HG02623 (cell line): ENCODE results near the gene SLC26A1.
"Not testable (repeated sequence)": the region's sequence is repeated elsewhere in the genome, so short reads cannot be mapped to it uniquely, and the experiment has no call there.

Source experiments
- ATAC-seq: cut with Tn5 transposase; IDR thresholded peaks from one replicate; pipeline ENCODE4 v1.9.1; 2021; ENCODE audit warnings: moderate library complexity; ENCODE audit not compliant: unreplicated experiment

Gene SLC26A1

DNA sequence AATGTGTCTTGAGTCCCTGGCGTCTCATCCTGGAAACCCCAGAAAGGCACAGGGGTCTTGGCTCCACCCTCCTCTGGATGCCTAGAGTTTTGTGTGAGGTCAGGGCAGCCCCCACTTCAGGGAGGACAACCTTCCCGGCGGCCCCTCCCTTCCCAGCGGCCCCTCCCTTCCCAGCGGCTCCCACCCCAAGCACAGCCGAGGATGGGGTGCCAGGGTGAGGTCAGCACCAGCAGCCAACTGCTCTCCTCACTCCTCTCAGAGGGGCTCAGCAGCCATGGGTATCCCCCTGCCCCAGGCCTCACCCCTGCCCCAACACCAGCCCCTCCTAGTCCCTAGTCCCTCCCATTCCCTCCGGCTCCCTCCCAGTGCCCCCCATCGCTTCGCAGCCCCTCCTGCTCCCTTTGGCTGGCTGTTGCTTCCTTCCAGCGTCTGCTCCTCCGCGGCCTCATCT, 37.2 kb downstream of the SLC26A1 start:
- no peak for ATAC-seq

DNA sequence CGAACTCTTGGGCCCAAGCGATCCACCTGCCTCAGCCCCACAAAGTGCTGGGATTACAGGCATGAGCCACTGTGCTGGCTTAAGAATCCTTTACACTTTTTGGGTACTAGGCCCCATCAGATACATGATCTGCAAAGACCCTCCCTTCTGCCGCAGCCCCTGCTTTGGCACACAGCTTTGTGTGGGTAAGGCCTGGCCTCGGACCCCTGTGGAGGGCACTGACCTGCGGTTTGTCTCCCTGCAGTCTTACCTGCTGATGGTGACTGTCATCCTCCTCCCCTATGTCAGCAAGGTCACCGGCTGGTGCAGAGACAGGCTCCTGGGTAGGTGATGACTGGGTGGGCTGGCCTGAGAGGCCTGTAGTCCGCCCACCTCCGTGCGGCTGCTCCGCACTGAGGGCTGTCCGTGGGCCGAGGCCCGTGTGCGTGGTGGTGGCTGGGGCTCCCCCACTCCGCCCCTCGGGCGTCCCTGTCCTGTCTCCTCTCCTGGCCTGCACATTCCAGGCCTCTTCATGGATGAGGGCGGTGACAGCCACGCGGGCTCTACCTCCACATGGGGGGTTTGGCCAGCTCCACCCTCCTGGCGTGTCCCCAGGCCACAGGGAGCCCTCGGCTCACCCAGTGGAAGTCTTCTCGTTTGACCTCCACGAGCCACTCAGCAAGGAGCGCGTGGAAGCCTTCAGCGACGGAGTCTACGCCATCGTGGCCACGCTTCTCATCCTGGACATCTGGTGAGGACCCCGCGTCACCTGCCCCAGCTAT, 37.9 kb downstream of the SLC26A1 start:
- ATAC-seq: no peak

DNA sequence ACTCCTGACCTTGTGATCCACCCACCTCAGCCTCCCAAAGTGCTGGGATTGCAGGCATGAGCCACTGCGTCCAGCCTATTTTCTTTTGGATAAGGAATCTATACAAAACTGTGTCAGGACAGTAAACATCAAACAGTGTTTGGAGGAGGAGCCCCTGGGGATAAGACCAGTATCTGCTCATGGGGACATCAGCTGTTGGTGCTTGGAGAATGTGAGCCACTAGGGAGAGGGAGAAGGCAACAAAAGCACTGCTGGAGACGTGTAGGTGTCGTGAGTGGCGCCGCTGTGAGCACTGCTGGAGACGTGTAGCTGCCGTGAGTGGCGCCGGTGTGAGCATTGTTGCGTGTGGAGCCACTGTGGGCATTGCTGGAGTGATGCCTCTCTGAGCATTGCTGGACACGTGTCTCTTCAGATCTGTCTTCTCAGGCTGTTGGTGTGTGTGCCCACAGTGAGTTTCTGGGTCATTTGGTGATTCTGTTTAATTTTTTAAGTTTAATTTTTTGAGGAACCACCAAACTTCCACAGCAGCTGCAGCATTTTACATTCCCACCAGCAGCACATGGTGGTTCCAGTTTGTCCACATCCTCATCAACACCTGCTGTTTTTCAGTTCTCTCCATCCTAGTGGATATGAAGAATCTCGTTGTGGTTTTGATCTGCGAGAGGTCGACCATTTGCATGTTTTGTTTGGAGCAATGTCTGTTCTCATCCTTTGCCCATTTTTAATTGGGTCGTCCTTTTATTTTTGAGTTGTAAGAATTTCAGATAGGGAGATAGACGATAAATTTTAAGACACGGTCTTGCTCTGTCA, 38.8 kb downstream of the SLC26A1 start:
- no peak for ATAC-seq

DNA sequence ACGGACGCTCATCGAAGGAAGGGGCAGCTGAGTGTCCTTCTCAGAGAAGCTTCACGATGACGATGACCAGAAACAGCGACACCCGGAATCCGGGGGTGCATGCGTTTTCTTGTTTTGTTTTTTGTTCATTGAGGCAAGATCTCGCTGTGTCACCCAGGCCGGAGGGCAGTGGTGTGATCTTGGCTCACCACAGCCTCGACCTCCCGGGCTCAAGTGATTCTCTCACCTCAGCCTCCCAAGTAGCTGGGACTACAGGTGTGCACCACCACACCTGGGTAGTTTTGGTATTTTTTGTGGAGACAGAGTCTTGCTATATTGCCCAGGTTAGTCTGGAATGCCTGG, 39.7 kb downstream of the SLC26A1 start:
- ATAC-seq: no peak

DNA sequence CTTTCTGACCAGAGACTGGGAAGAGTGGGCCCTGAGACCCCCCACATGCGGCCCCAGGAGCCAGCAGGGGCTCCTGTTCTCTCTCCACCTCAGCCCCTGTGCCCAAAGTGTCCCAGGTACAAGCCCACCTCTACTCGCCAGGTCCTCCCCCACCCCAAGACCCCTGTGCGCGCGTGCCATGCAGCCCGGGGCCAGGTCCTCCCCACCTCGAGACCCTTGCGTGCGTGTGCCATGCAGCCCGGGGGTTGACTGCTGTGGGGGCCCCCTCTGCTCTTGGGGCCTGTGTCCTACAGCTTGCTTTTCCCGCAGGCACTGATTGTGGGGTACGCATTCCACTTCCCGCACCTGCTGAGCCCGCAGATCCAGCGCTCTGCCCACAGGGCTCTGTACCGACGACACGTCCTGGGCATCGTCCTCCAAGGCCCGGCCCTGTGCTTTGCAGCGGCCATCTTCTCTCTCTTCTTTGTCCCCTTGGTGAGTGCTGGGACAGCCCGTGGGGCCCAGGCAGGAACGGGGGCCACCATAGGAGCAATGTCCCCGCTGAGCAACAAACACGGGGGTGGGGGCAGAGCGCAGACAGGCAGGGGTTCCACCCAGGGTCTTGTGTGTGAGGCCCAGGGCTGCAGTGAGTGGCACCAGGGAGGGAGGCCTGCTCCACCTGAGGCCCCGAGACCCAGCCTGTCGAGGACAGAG, 40.2 kb downstream of the SLC26A1 start:
- ATAC-seq: no peak

DNA sequence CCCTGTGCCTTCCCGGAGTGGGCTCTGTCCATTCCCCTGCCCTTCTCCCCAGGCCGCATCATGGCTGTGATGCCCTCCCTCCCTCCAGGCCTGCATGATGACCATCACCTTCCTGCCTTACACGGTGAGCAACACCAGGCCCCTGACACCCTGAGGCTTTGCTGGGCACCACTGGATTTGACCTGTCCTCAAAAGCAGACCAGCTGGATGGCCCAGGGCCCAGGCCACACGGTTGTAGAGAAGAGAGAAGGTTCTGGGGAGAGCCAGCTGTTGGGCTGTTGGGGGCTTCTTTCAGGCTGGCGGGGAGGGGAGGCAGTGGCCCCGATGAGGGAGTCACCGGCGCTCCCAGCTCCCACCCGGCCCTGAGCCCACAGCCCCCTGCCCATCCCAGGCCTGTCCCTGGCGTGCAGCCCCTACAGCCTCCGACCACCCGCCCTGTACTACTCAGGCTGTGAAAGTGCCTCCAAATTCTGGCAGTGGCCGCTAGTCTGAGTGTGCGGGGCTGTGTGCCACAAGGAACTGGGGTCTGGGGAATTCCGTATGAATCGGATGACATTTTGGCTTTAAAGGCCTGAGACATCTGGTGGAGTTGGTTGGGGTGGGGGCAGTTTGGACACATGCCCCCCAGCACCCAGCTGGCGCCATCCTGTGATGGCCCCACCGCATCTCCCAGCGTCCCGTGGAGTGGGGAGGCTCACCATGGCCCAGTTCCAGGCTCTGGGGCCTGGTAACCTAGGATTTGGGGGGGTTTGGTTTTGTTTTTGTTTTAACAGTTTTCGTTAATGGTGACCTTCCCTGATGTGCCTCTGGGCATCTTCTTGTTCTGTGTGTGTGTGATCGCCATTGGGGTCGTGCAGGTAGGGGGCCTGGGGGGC, 41.4 kb downstream of the SLC26A1 start:
- ATAC-seq: no peak

DNA sequence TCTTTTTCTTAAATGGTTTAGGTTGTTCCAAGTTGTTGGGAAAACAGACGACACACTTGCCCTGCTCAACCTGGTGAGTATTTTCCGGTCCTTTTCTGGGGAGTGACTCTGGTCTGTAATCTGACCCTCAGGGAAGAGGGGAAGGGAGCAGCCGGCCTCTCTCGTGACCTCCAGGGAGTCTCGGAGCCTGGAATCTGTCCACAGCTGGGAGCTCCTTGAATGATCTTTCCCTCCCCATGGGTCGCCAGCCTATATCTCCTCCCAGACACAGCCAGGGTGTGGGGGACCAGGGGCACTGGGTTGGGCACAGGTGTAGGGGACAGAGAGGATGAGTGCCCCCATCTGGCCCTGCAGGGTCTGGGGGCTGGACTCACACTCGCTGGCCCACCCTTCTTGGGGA, 42.0 kb downstream of the SLC26A1 start:
- ATAC-seq: no peak

DNA sequence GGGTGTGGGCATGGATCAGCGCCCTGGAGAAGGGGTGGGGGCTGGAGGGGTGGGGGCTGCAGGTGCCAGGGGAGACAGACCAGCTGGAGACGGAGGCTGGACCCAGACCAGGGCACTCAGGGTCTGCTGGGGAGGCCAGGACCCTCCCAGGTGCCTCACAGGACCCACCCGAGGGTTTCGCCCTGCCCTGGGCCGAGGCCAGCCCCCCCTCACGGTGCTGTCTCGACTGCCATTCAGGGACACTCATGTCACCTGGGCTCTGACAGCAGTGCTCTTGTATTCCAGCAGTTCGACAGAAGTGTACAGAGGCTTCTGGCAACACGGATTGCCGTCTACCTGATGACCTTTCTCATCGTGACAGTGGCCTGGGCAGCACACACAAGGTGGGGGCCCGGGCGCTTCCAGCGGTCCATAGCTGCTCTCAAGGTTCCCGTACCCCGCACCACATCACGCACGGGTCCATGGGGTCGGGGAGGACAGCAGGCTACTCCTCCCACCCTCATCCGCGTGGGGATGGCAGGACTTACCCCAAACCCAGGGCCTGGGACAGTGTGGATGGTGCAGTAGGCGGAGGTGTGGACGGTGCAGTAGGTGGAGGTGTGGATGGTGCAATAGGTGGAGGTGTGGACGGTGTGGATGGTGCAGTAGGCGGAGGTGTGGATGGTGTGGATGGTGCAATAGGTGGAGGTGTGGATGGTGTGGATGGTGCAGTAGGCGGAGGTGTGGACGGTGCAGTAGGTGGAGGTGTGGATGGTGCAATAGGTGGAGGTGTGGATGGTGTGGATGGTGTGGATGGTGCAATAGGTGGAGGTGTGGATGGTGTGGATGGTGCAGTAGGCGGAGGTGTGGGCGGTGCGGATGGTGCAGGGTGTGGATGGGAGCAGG, 42.8 kb downstream of the SLC26A1 start:
- no peak for ATAC-seq

DNA sequence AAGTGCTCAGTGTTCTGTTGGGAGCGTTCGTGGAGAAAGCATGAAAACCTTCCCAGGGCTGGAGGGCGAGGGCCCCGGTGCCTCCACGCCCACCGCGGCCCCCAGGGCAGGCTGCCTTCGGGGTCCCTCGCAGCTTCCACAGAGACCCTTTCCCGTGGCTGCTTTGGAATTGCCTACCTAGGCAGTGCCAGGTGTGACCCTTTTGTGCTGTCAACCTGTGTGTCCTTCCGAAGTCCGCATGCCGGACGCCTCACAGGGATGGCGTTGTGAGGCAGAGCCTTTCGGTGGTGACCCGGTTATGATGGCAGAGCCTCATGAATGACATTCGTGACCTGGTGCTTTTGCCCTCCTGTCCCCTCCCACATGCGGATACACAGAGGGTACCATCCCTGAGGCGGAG, 43.5 kb downstream of the SLC26A1 start:
- no peak for ATAC-seq

DNA sequence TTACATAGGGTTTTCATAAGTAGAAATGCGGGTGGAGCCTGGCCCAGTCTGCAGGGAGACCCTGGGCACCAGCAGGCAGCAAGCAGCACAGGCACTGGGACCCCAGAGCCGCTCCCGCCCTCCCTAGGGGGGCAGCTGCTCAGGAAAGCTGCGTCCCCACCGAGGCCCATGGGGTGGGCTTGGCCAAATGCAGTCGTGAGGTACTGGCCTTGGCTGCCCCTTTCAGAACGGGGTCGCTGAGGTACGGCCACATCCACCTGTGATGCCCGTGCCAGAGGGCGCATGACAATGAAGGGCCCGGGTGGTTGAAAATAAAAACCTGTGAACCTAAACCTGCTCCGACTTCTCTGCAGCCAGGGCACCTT, 44.3 kb downstream of the SLC26A1 start:
- ATAC-seq: no peak

DNA sequence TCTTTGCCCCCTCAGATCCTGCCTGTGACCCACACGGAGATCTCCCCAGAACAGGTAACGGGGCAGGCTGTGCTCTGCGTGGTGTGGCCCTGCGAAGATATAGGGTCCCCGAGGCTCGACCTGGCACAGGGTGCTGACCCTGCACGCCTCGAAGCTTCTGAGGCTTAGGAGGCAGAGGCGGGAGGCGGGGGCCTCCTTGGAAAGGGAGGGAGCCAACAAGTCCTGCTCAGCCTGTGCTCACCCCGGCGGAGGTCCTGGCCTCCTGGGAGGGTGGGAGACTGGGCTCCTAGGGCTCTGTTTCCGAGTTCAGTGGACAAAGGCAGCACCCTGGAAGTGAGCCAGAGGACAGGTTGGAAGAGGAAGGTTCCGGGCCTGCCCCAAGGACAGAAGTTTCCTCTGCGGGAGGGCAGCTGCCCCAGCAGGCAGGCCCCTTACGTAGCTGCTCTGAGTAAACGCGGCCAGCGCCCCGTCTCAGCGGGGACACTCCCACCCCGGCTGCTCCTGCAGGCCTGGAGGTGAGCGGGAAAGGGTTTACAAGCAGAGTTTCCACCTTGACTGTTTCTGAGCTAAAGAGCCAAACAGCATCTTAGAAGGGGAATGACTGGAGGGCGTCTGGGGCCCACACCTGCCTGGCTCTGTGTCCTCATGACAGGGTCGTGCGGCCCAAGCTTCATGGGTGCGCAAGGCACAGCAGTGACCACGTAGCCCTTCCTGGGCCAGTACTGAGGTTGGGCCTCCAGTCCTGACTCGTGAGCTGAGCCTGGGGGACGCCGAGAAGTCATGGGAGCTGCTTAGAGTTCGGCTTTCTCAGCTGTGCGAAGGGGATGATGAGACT, 44.9 kb downstream of the SLC26A1 start:
- ATAC-seq: no peak

DNA sequence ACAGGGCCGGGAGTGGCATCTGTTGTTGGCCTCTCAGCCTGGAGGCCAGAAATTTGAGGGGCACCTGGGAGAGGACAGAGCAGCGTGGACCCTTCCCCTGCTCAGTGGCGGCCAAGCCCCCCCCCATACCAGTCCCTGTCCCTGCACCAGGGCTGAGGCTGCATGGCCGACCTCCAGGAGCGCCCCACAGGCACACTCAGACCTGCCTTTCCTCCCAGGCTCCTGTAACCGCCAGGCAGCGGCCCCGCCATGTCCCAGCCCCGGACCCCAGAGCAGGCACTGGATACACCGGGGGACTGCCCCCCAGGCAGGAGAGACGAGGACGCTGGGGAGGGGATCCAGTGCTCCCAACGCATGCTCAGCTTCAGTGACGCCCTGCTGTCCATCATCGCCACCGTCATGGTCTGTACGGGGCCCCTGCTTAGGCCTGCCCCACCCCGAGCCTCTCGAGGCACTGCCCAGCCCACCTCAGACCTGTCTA, 45.7 kb downstream of the SLC26A1 start:
- no peak for ATAC-seq

DNA sequence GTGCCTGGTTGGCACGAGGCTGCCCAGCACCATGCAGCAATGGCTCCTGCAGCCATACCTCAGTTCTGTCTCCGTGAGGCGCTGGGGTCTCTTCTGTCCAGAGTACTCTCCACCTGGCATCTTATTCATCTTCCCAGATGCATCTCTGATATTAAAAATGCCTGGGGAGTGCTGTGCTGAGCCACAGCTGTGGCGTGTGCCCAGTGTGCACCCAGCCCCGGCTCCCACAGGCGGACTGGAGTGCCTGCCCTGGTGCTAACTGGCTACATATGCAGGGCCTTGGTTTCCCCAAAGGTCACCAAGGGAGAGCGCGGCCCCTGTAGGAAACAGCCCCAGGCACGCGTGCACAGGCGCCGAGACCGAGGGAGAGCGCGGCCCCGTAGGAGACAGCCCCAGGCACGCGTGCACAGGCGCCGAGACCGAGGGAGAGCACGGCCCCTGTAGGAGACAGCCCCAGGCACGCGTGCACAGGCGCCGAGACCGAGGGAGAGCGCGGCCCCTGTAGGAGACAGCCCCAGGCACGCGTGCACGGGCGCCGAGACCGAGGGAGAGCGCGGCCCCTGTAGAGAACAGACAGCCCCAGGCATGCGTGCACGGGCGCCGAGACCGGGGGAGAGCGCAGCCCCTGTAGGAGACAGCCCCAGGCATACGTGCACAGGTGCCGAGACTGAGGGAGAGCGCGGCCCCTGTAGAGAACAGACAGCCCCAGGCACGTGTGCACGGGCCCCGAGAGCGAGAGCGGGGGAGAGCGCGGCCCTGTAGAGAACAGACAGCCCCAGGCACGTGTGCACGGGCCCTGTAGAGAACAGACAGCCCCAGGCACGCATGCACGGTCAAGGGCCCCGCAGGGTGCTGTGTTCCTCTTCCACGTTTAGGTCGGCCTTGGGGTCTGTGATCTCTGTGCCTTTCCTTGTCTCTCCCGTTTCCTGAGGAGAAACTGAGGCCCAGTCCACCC, 46.4 kb downstream of the SLC26A1 start:
- ATAC-seq: no peak

DNA sequence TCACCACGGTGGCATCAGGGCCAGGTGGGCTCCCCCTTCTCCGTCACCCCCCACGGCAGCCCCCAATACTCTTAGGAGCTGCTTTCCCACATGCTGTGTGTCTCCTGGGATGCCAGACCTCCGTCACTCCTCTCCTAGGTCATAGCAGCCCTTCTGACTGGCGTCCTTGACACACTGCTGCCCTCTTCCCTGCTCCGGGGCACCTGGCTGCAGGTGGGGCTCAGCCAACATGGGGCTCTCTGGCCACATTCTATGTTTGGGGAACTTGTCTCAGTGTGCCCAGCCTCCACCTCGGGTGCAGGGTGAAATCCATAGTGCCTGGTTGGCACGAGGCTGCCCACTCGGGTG, 47.1 kb downstream of the SLC26A1 start:
- no peak for ATAC-seq

DNA sequence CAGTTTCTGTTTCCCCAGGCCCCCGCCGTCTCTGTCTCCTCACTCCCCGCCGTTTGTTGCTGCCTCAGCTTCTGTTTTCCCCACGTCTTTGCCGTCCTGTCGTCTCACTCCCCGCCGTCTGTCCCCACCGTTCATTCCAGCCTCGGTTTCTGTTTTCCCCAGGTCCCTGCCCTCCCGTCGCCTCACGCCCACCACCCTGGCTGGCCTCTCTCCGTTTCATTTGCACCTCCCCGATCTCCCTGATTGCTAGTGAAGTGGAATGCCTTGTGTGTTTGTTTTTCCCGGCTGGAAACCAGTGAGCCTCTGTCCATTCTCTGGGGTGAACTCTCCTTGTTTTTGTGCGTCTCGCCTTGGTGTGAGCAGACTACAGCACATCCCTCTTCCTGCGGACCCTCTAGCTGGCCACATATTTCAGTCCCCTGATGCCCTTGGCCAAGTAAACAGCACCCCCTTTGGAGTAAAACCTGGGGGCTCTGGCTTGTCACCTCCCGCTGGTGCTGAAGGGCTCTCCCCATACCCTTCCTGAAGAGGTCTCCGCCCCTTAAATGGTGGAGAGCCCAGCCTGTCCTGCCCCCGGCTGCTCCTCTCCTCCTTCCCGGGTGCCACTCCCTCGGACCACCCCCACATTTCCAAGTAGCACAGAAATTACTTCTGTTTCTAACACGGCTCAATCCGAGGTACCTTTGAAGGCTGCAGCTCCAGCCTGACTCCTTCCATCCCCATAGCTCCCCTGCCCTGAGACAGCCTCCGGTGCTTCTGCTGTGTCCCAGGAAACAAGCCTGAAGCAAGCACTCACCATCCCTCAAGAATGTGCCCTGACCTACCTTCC, 47.7 kb downstream of the SLC26A1 start:
- ATAC-seq: no peak

DNA sequence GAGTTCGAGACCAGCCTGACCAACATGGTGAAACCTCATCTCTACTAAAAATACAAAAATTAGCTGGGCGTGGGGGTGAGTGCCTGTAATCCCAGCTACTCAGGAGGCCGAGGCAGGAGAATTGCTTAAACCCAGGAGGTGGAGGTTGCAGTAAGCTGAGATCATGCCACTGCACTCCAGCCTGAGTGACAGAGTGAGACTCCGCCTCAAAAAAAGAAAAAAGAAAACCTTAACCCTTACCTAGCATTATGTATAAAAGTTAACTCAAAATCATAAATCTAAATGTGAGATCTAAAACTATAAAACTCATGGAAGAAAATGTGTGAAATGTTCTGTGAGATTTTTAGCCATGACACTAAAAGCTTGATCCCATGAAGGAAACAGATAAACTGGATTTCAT, 53.7 kb downstream of the SLC26A1 start:
- not testable (repeated sequence) for ATAC-seq
